Tibial artery (tissue), 4 donors: ENCODE data around the gene CYP11A1.

Source experiments
- DNase-seq, 2 donors: peaks; one replicate each; pipeline ENCODE4 v3.0.0-alpha.2; 2019
- H3K27ac ChIP-seq, 2 donors: fragments of 200-600 bp; sonication (generic) in 1 of 2; 1 replicate in 1 of 2; 2 replicates in 1 of 2; pipeline ENCODE4 v1.5.1; 2018 to 2019; ENCODE audit warnings: mild to moderate bottlenecking in 1 of 2
- H3K27me3 ChIP-seq, 2 donors: fragments of 200-600 bp; sonication (generic) in 1 of 2; one replicate each; pipeline versions ENCODE4 v1.5.1 to v1.6.0; 2016 to 2019
- H3K36me3 ChIP-seq, 3 donors: fragments of 200-600 bp; sonication (generic) in 2 of 3; one replicate each; pipeline ENCODE4 v1.5.1; 2016 to 2019; ENCODE audit warnings: mild to moderate bottlenecking in 2 of 3
- H3K4me1 ChIP-seq, 4 donors: fragments of 200-600 bp; sonication (generic) in 2 of 4; 1 replicate in 3 of 4; 2 replicates in 1 of 4; pipeline ENCODE4 v1.5.1; 2016 to 2019
- H3K4me3 ChIP-seq, 2 donors: fragments of 200-600 bp; sonication (generic) in 1 of 2; 1 replicate in 1 of 2; 2 replicates in 1 of 2; pipeline ENCODE4 v1.5.1; 2018 to 2019; ENCODE audit warnings: mild to moderate bottlenecking in 2 of 2
- H3K9me3 ChIP-seq, 3 donors: fragments of 200-600 bp; sonication (generic) in 1 of 3; one replicate each; pipeline ENCODE4 v1.5.1; 2016 to 2019
- intact Hi-C: fragments of 100-400 bp; cut with DNase I; formaldehyde crosslinking; loops from one replicate; pipeline ENCODE4 v1.15.0; 2023; ENCODE audit warnings: low total_unique reads
- TF ChIP-seq, protein P1 (sequence below), 2 experiments: fragments of 200-600 bp in 1 of 2; fragments of 450-650 bp in 1 of 2; IDR thresholded peaks; one replicate each; pipeline ENCODE4 v1.5.1; 2017 to 2019; ENCODE audit warnings: antibody characterized with exemption in 2 of 2, mild to moderate bottlenecking in 1 of 2, moderate library complexity in 1 of 2

CYP11A1 gene

GRCh38 chr15:74311734-74312444 lies 55.6 kb downstream of the CYP11A1 start:
- H3K4me3 ChIP-seq = no peak overlapping the region
- H3K27ac ChIP-seq = no peak overlapping the region
- H3K9me3 ChIP-seq = no peaks in the 10 kb centered on the region
- intact Hi-C loops = no loop called here
- H3K36me3 ChIP-seq = no peaks in the 10 kb centered on the region
- no peak for DNase-seq
- TF ChIP-seq, protein P1, sequence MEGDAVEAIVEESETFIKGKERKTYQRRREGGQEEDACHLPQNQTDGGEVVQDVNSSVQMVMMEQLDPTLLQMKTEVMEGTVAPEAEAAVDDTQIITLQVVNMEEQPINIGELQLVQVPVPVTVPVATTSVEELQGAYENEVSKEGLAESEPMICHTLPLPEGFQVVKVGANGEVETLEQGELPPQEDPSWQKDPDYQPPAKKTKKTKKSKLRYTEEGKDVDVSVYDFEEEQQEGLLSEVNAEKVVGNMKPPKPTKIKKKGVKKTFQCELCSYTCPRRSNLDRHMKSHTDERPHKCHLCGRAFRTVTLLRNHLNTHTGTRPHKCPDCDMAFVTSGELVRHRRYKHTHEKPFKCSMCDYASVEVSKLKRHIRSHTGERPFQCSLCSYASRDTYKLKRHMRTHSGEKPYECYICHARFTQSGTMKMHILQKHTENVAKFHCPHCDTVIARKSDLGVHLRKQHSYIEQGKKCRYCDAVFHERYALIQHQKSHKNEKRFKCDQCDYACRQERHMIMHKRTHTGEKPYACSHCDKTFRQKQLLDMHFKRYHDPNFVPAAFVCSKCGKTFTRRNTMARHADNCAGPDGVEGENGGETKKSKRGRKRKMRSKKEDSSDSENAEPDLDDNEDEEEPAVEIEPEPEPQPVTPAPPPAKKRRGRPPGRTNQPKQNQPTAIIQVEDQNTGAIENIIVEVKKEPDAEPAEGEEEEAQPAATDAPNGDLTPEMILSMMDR (IDR thresholded peaks at IDR 0.05) = no peak
- peaks cover 0 to 18% of the 10 kb centered on the region in 2 donors for H3K27me3 ChIP-seq
- H3K4me1 ChIP-seq = peaks cover 0 to 25% (median 24%) of the 10 kb centered on the region in 4 donors

DNA sequence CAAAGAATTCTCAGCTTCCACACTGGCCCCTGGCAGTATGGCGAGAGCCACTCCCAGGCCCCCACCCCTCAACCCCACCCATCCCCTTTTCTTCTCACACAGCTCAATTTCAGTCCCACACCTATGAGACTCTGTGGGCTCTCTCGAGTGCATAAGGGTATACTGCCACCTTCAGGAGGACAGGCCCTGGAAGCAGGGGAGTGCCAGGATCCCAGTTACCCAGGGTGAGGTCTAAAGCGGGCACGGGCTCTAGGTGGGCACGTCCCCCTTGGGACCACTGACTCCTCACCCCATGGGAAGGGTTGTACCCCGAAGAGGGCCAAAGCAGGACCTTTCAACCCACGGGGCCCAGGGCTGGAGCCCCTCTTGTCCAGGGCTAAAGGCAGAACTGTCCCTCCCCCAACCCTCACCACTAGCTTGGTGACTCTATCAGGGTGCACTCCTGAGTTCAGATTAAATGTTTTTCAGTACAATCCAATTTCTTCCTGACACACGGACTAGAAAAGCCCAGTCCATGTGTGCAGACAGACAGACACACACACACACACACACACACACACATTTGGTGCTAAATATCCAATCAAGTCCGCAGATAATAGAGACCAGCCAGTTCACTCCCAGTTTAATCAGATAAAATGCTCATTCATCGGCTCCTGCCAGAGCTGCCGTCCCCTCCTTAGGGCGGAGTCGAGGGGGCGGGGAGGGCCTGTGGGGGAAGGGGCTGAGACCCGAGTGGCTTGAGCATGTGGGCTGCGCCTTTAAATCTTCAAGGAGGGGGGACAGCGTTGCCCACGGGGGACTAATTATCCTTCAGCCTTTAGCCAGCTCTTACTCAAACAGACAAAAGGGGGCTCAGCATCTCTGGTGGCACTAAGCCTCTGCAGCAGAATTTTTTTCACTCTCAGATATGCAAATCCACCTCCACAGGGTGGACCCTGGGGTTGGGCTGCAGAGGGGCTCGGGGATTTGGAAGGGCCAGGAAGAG lies 59.3 kb downstream of the CYP11A1 start:
- intact Hi-C loops = loop anchor here (5.0 to 10.0 kb wide), 2 partner anchors 181 to 343 kb away; no protein-coding TSS in a partner anchor
- H3K27me3 ChIP-seq = peaks cover 0 to 55% of the 10 kb centered on the region in 2 donors
- H3K36me3 ChIP-seq = no peaks in the 10 kb centered on the region
- no peak overlapping the region for H3K4me3 ChIP-seq
- H3K9me3 ChIP-seq = no peaks in the 10 kb centered on the region
- DNase-seq = peak; percentile 34 to 76
- TF ChIP-seq, protein P1 (IDR thresholded peaks at IDR 0.05) = peak; percentile 63 to 75
- no peak overlapping the region for H3K27ac ChIP-seq
- no peaks in the 10 kb centered on the region for H3K4me1 ChIP-seq

DNA sequence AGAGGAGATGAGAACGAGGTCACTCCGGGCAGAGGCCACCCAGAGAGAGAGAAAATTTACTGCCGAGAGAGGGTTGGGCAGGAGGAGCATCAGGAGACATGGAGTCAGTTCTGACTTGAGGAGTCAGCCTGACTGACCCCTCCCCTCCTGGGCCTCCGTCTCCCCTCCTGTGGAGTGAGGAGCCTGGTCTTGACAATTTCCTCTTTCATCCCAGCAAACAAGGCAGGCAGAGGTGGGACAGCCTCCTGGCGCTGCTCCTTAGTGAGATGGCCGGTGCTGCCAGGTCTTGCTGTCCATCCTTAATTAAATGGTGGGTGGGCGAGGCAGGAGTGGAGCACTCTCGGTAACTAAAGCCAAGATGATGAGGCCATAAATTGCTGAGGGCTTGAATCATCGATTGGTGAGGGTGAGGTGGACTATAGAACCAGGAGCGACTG lies 60.6 kb downstream of the CYP11A1 start:
- H3K4me3 ChIP-seq = no peak overlapping the region
- intact Hi-C loops = loop anchor here (5.0 to 10.0 kb wide), 2 partner anchors 179 to 342 kb away; no protein-coding TSS in a partner anchor
- peaks cover 0 to 3% (median 0%) of the 10 kb centered on the region in 4 donors for H3K4me1 ChIP-seq
- peaks cover 0 to 63% of the 10 kb centered on the region in 2 donors for H3K27me3 ChIP-seq
- TF ChIP-seq, protein P1 (IDR thresholded peaks at IDR 0.05) = no peak
- DNase-seq = no peak
- H3K9me3 ChIP-seq = no peaks in the 10 kb centered on the region
- no peaks in the 10 kb centered on the region for H3K36me3 ChIP-seq
- H3K27ac ChIP-seq = no peak overlapping the region

GRCh38 chr15:74305687-74306086 lies 61.8 kb downstream of the CYP11A1 start:
- TF ChIP-seq, protein P1 (IDR thresholded peaks at IDR 0.05) = no peak
- Histone ChIP-seq H3K9me3 (no peaks in the 10 kb centered on the region), H3K4me3 (no peak overlapping the region), H3K4me1 (peaks cover 0 to 3% (median 0%) of the 10 kb centered on the region in 4 donors), H3K27ac (no peak overlapping the region), H3K36me3 (no peaks in the 10 kb centered on the region), H3K27me3 (peaks cover 0 to 72% of the 10 kb centered on the region in 2 donors)
- intact Hi-C loops = loop anchor here (5.0 to 10.0 kb wide), 2 partner anchors 178 to 341 kb away; no protein-coding TSS in a partner anchor
- DNase-seq = no peak

DNA sequence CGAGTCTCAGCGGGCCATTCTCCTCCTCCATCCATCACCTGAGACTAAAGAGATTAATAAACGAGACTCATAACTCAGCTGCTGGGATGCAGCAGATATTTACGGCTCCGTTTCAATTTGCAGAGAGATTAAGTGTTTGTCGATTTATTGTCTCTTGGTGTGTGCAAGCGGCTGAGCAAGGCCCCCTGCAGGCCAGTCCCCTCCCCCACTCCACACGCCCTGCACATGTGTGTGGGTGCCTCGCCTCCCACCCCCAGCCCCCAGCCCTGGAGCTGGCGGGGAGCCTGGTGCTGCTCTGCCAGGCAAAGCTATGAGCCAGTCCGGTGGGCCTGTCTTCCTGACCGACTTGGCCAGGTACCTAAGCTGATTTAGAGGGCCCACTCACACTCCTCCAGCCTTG lies 63.0 kb downstream of the CYP11A1 start:
- no peaks in the 10 kb centered on the region for H3K36me3 ChIP-seq
- H3K9me3 ChIP-seq = no peaks in the 10 kb centered on the region
- intact Hi-C loops = loop anchor here (10.0 kb wide), 1 partner anchor 340 kb away; no protein-coding TSS in a partner anchor
- H3K27ac ChIP-seq = no peak overlapping the region
- no peak overlapping the region for H3K4me3 ChIP-seq
- TF ChIP-seq, protein P1 (IDR thresholded peaks at IDR 0.05) = no peak
- peaks cover 0 to 74% of the 10 kb centered on the region in 2 donors for H3K27me3 ChIP-seq
- DNase-seq = no peak
- peaks cover 0 to 3% (median 0%) of the 10 kb centered on the region in 4 donors for H3K4me1 ChIP-seq
